Chondrocyte (in vitro differentiated cells): ENCODE measurements around the gene SORL1. TPM values are rescaled to one million over a fixed set of nuclear protein-coding genes. Genes with fewer than 3 reads are reported as not detected.
"Not testable (repeated sequence)": the region's sequence is repeated elsewhere in the genome, so short reads cannot be mapped to it uniquely, and the experiment has no call there.

Source experiments
- DNase-seq: peaks from one replicate; pipeline ENCODE4 v3.0.0; 2021; ENCODE audit warnings: mixed read lengths, low spot score
- H3K27ac Mint-ChIP-seq: one replicate; pipeline ENCODE4 v1.8.0; 2021; ENCODE audit warnings: mild to moderate bottlenecking, moderate library complexity, mixed read lengths; ENCODE audit not compliant: unreplicated experiment
- H3K27me3 Mint-ChIP-seq: 2 replicates; pipeline ENCODE4 v1.8.0; 2021; ENCODE audit warnings: low read depth, mixed read lengths
- H3K36me3 Mint-ChIP-seq: 2 replicates; pipeline ENCODE4 v1.8.0; 2021; ENCODE audit warnings: low read depth, mixed read lengths
- H3K4me1 Mint-ChIP-seq: 2 replicates; pipeline ENCODE4 v1.8.0; 2021; ENCODE audit warnings: low read depth, mild to moderate bottlenecking, mixed read lengths
- H3K4me3 Mint-ChIP-seq: one replicate; pipeline ENCODE4 v1.8.0; 2021; ENCODE audit warnings: mild to moderate bottlenecking, moderate library complexity, mixed read lengths; ENCODE audit not compliant: unreplicated experiment
- H3K9me3 Mint-ChIP-seq: 2 replicates; pipeline ENCODE4 v1.8.0; 2021; ENCODE audit warnings: low read depth, mixed read lengths
- CTCF ChIP-seq: fragments of 200-600 bp; sonication (generic); IDR thresholded peaks from 2 replicates; pipeline ENCODE4 v1.5.0; 2021; ENCODE audit warnings: antibody characterized with exemption, mild to moderate bottlenecking, moderate library complexity
- total RNA-seq: library from RNA; stranded (reverse); gene quantifications from 3 replicates; pipeline ENCODE4 v1.2.1, GENCODE V29; 2021

Gene SORL1
- total RNA-seq, 1 donor from 2014 or later, result 0.87 TPM

DNA sequence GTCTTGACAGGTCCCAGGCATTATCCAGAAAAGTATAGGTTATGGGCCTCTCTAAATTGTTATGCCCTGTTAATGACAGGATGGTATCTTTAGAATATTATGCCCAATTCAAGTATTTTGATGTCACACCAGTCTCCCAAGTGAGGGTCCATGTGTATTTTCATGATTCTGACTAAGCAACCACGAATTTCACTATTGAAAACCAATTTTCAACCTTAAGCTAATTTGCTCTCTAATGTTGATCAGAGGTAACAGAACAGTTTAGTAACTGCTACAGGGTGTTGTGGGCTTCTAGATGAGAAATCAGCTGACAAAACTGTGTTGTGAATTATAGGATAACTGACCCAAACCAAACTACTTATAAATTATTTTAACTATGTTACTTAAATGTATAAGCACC, 48.6 kb downstream of the SORL1 start:
- H3K27me3 Mint-ChIP-seq, result peaks cover 8% of the 10 kb centered on the region
- H3K4me1 Mint-ChIP-seq, result no peaks in the 10 kb centered on the region
- no peak overlapping the region for H3K4me3 Mint-ChIP-seq
- DNase-seq, result no peak
- no peak for TF ChIP-seq CTCF
- peaks cover 13% of the 10 kb centered on the region for H3K9me3 Mint-ChIP-seq
- H3K27ac Mint-ChIP-seq, result no peak overlapping the region
- H3K36me3 Mint-ChIP-seq, result peaks cover 2% of the 10 kb centered on the region

DNA sequence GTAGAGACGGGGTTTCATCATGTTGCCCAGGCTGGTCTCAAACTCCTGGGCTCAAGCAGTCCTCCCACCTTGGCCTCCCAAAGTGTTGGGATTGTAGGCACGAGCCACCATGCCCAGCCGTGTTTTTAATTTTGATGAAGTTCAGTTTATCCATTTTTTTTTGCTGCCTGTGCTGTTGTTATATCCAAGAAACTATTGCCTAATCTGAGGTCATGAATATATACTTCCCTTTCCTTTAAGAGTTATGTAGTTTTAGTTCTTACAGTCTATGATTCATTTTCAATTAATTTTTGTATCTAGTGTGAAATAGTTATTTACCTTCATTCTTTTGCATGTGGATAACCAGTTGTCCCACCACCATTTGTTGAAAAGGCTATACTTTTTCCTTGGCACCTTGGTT, 50.9 kb downstream of the SORL1 start:
- peaks cover 7% of the 10 kb centered on the region for H3K27me3 Mint-ChIP-seq
- peaks cover 24% of the 10 kb centered on the region for H3K9me3 Mint-ChIP-seq
- DNase-seq, result no peak
- no peaks in the 10 kb centered on the region for H3K4me1 Mint-ChIP-seq
- no peak for TF ChIP-seq CTCF
- no peak overlapping the region for H3K27ac Mint-ChIP-seq
- no peak overlapping the region for H3K4me3 Mint-ChIP-seq
- H3K36me3 Mint-ChIP-seq, result peaks cover 6% of the 10 kb centered on the region

DNA sequence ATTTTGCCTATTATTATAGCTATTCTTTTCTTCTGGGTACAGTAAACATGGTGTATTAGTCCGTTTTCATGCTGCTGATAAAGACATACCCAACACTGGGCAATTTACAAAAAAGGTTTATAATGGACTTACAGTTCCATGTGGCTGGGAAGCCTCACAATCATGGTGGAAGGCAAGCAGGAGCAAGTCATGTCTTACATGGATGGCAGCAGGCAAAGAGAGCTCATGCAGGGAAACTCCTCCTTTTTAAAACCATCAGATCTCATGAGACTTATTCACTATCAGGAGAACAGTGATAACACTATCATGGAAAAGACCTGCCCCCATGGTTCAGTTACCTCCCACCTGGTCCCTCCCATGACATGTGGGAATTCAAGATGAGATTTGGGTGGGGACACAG, 54.1 kb downstream of the SORL1 start:
- not testable (repeated sequence) for H3K27me3 Mint-ChIP-seq, H3K4me3 Mint-ChIP-seq, H3K4me1 Mint-ChIP-seq, H3K27ac Mint-ChIP-seq, H3K36me3 Mint-ChIP-seq, DNase-seq
- peaks cover 24% of the 10 kb centered on the region for H3K9me3 Mint-ChIP-seq

DNA sequence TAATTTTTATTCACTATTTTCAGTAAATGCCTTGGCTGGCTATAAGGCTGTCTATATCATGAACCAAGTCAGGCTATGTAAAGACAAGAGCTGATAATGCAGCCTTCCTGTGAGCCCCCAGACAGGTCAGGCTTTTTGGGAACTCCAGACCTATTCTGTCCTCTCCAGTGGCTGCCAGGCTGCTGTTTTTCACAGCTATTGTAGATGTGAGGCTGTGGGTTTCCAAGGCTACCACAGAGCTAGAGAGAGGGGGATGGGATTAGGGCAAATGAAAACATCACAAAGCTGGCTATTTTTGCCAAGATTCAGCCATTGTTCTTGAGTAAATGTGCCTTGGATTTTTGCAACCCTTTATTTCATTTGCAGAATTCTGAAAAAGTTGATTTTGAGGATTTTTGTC, 56.3 kb downstream of the SORL1 start:
- Mint-ChIP-seq H3K4me1 (peaks cover 8% of the 10 kb centered on the region), H3K9me3 (peaks cover 24% of the 10 kb centered on the region), H3K36me3 (peaks cover 6% of the 10 kb centered on the region), H3K4me3 (no peak overlapping the region), H3K27me3 (peaks cover 8% of the 10 kb centered on the region), H3K27ac (no peak overlapping the region)
- TF ChIP-seq CTCF, result no peak
- DNase-seq, result no peak

DNA sequence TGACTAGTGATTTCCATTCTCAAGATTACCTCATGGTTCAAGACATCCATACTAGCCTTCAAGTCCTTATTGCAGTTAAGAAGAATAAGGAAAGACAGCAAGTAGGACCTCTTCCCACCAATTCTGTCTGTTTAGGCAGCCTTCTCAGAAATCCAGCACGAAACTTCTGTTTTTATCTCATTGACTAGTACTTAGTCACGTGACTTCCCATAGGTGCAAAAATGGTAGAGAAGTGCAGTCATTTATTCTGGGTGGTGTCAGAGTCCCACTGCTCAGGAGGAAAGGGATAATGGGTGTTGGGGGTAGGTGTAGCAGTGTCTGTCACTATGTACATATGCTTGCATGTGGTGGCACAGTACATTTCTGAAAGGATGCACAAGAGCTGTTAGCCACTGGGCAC, 58.3 kb downstream of the SORL1 start:
- no peak for TF ChIP-seq CTCF
- Mint-ChIP-seq H3K27ac (no peak overlapping the region), H3K27me3 (peaks cover 6% of the 10 kb centered on the region), H3K4me1 (peaks cover 8% of the 10 kb centered on the region), H3K4me3 (no peak overlapping the region), H3K9me3 (peaks cover 14% of the 10 kb centered on the region), H3K36me3 (peaks cover 5% of the 10 kb centered on the region)
- DNase-seq, result no peak
